ENCODE data around the gene PEX5L.

GRCh38 chr3:179791793-179792192, 244.9 kb downstream of the PEX5L start:
- TF ChIP-seq POLR2AphosphoS5 (IDR thresholded peaks at IDR 0.05) (no peak), EP300 (IDR thresholded peaks at IDR 0.05) (no peak), CTCF (IDR thresholded peaks at IDR 0.05) (no peak), POLR2A (IDR thresholded peaks at IDR 0.05) (no peak)

Data from gastroesophageal sphincter (tissue), 3 donors.